T-helper 17 cell (primary cell): ENCODE results near the gene TNKS2. TPM values are rescaled to one million over a fixed set of nuclear protein-coding genes. Genes with fewer than 3 reads are reported as not detected.

Source experiments
- ATAC-seq: fragments of 150-1000 bp; cut with Tn5 transposase; 2 replicates; pipeline ENCODE4 v1.10.0; 2021; ENCODE audit warnings: mild to moderate bottlenecking, moderate library complexity
- DNase-seq, 3 donors: peaks; one replicate each; pipeline versions ENCODE4 v3.0.0 to v3.0.0-alpha.2; 2020 to 2021
- H3K9me3 ChIP-seq: one replicate; pipeline ENCODE4 v1.7.0; 2013; ENCODE audit warnings: low read length, mild to moderate bottlenecking; ENCODE audit not compliant: control insufficient read depth, poor library complexity, severe bottlenecking
- H3K27ac Mint-ChIP-seq: one replicate; pipeline ENCODE4 v1.8.0; 2022; ENCODE audit warnings: mild to moderate bottlenecking, moderate library complexity, mixed read lengths
- H3K27me3 Mint-ChIP-seq: one replicate; pipeline ENCODE4 v1.8.0; 2022; ENCODE audit warnings: mixed read lengths
- H3K36me3 Mint-ChIP-seq: one replicate; pipeline ENCODE4 v1.8.0; 2022; ENCODE audit warnings: low read depth, mixed read lengths
- H3K4me1 Mint-ChIP-seq: one replicate; pipeline ENCODE4 v1.8.0; 2022; ENCODE audit warnings: mild to moderate bottlenecking, mixed read lengths
- H3K4me3 Mint-ChIP-seq: one replicate; pipeline ENCODE4 v1.8.0; 2022; ENCODE audit warnings: mild to moderate bottlenecking, moderate library complexity, mixed read lengths
- total RNA-seq, 4 donors: library from RNA in 2 of 4; stranded (reverse) in 2 of 4; gene quantifications; one replicate each; pipeline ENCODE4 v1.2.3 and lab custom pipeline; 2022 to 2026

Gene TNKS2
- total RNA-seq, 2 donors from 2014 or later = 43.4 to 50.6 TPM

- Mint-ChIP-seq H3K4me1 (peaks cover 2% of the 10 kb centered on the region), H3K36me3 (peaks cover 2% of the 10 kb centered on the region), H3K27ac (no peak overlapping the region), H3K4me3 (no peak overlapping the region), H3K27me3 (peaks cover 38% of the 10 kb centered on the region)
- no peak for ATAC-seq
- H3K9me3 ChIP-seq = no peaks in the 10 kb centered on the region
- DNase-seq = no peak
These were observed 22.5 kb upstream of the TNKS2 start for GRCh38 chr10:91775731-91776130.

GRCh38 chr10:91776266-91776665, 22.0 kb upstream of the TNKS2 start:
- Mint-ChIP-seq H3K36me3 (peaks cover 2% of the 10 kb centered on the region), H3K27me3 (peaks cover 44% of the 10 kb centered on the region), H3K27ac (no peak overlapping the region), H3K4me1 (peaks cover 2% of the 10 kb centered on the region), H3K4me3 (no peak overlapping the region)
- H3K9me3 ChIP-seq = no peaks in the 10 kb centered on the region
- ATAC-seq (no peak), DNase-seq (no peak)

GRCh38 chr10:91778485-91778884, 19.7 kb upstream of the TNKS2 start:
- H3K4me3 Mint-ChIP-seq = no peak overlapping the region
- H3K4me1 Mint-ChIP-seq = no peaks in the 10 kb centered on the region
- no peaks in the 10 kb centered on the region for H3K9me3 ChIP-seq
- DNase-seq (no peak), ATAC-seq (no peak)
- peaks cover 58% of the 10 kb centered on the region for H3K27me3 Mint-ChIP-seq
- H3K27ac Mint-ChIP-seq = no peak overlapping the region
- H3K36me3 Mint-ChIP-seq = no peaks in the 10 kb centered on the region

GRCh38 chr10:91779011-91779605, 19.1 kb upstream of the TNKS2 start:
- no peaks in the 10 kb centered on the region for H3K9me3 ChIP-seq
- Mint-ChIP-seq H3K36me3 (no peaks in the 10 kb centered on the region), H3K27ac (no peak overlapping the region), H3K4me3 (no peak overlapping the region), H3K27me3 (peaks cover 63% of the 10 kb centered on the region), H3K4me1 (no peaks in the 10 kb centered on the region)
- DNase-seq (no peak), ATAC-seq (no peak)

- H3K4me1 Mint-ChIP-seq = no peaks in the 10 kb centered on the region
- no peaks in the 10 kb centered on the region for H3K36me3 Mint-ChIP-seq
- peaks cover 58% of the 10 kb centered on the region for H3K27me3 Mint-ChIP-seq
- no peak overlapping the region for H3K27ac Mint-ChIP-seq
- H3K4me3 Mint-ChIP-seq = no peak overlapping the region
- no peaks in the 10 kb centered on the region for H3K9me3 ChIP-seq
- ATAC-seq (no peak), DNase-seq (no peak)
These were observed 15.7 kb upstream of the TNKS2 start for GRCh38 chr10:91782539-91782938.

GRCh38 chr10:91785830-91786229, 12.4 kb upstream of the TNKS2 start:
- no peak overlapping the region for H3K27ac Mint-ChIP-seq
- DNase-seq (no peak), ATAC-seq (no peak)
- H3K36me3 Mint-ChIP-seq = no peaks in the 10 kb centered on the region
- peaks cover 2% of the 10 kb centered on the region for H3K4me1 Mint-ChIP-seq
- peaks cover 37% of the 10 kb centered on the region for H3K27me3 Mint-ChIP-seq
- H3K4me3 Mint-ChIP-seq = no peak overlapping the region
- no peaks in the 10 kb centered on the region for H3K9me3 ChIP-seq

- H3K36me3 Mint-ChIP-seq = peaks cover 2% of the 10 kb centered on the region
- H3K27ac Mint-ChIP-seq = no peak overlapping the region
- no peaks in the 10 kb centered on the region for H3K9me3 ChIP-seq
- DNase-seq = no peak
- peaks cover 23% of the 10 kb centered on the region for H3K27me3 Mint-ChIP-seq
- ATAC-seq = no peak
- H3K4me1 Mint-ChIP-seq = peaks cover 6% of the 10 kb centered on the region
- no peak overlapping the region for H3K4me3 Mint-ChIP-seq
These were observed 11.0 kb upstream of the TNKS2 start for GRCh38 chr10:91787258-91787657.

- DNase-seq (no peak), ATAC-seq (no peak)
- H3K27ac Mint-ChIP-seq = no peak overlapping the region
- peaks cover 10% of the 10 kb centered on the region for H3K4me1 Mint-ChIP-seq
- H3K36me3 Mint-ChIP-seq = peaks cover 2% of the 10 kb centered on the region
- peaks cover 17% of the 10 kb centered on the region for H3K27me3 Mint-ChIP-seq
- no peaks in the 10 kb centered on the region for H3K9me3 ChIP-seq
- no peak overlapping the region for H3K4me3 Mint-ChIP-seq
These were observed 10.4 kb upstream of the TNKS2 start for GRCh38 chr10:91787810-91788209.

- H3K9me3 ChIP-seq = no peaks in the 10 kb centered on the region
- Mint-ChIP-seq H3K4me1 (peaks cover 10% of the 10 kb centered on the region), H3K4me3 (no peak overlapping the region), H3K27me3 (peaks cover 10% of the 10 kb centered on the region), H3K27ac (no peak overlapping the region), H3K36me3 (peaks cover 2% of the 10 kb centered on the region)
- DNase-seq = no peak
- ATAC-seq = no peak
These were observed 9.7 kb upstream of the TNKS2 start for GRCh38 chr10:91788527-91788926.

GRCh38 chr10:91796331-91797047, 1.7 kb upstream of the TNKS2 start:
- Mint-ChIP-seq H3K4me3 (peak overlapping the region; percentile 97), H3K27ac (peak overlapping the region; percentile 96), H3K4me1 (peaks cover 43% of the 10 kb centered on the region), H3K27me3 (no peaks in the 10 kb centered on the region), H3K36me3 (peaks cover 2% of the 10 kb centered on the region)
- DNase-seq (peak; percentile 18 to 44 (median 38)), ATAC-seq (peak; percentile 52)
- no peaks in the 10 kb centered on the region for H3K9me3 ChIP-seq

GRCh38 chr10:91797048-91797690, 1.1 kb upstream of the TNKS2 start:
- Mint-ChIP-seq H3K4me3 (peak overlapping the region; percentile 97), H3K27ac (peak overlapping the region; percentile 96), H3K27me3 (no peaks in the 10 kb centered on the region), H3K4me1 (peaks cover 48% of the 10 kb centered on the region), H3K36me3 (no peaks in the 10 kb centered on the region)
- no peaks in the 10 kb centered on the region for H3K9me3 ChIP-seq
- no peak for DNase-seq
- ATAC-seq = no peak

- peak overlapping the region; percentile 96 for H3K27ac Mint-ChIP-seq
- ATAC-seq (peak; percentile 73), DNase-seq (peak in 2 of 3 donors; percentile 40 to 50)
- H3K4me3 Mint-ChIP-seq = peak overlapping the region; percentile 97
- H3K9me3 ChIP-seq = no peaks in the 10 kb centered on the region
- no peaks in the 10 kb centered on the region for H3K36me3 Mint-ChIP-seq
- peaks cover 52% of the 10 kb centered on the region for H3K4me1 Mint-ChIP-seq
- no peaks in the 10 kb centered on the region for H3K27me3 Mint-ChIP-seq
These were observed 704 bp downstream of the TNKS2 start for GRCh38 chr10:91798649-91799611.

- Mint-ChIP-seq H3K36me3 (no peaks in the 10 kb centered on the region), H3K27me3 (no peaks in the 10 kb centered on the region), H3K4me1 (peaks cover 55% of the 10 kb centered on the region), H3K27ac (peak overlapping the region; percentile 96), H3K4me3 (peak overlapping the region; percentile 97)
- DNase-seq (no peak), ATAC-seq (no peak)
- no peaks in the 10 kb centered on the region for H3K9me3 ChIP-seq
These were observed 1.4 kb downstream of the TNKS2 start for GRCh38 chr10:91799612-91799975.
